ENCODE measurements around the gene TUBGCP2.

The TUBGCP2 gene

DNA sequence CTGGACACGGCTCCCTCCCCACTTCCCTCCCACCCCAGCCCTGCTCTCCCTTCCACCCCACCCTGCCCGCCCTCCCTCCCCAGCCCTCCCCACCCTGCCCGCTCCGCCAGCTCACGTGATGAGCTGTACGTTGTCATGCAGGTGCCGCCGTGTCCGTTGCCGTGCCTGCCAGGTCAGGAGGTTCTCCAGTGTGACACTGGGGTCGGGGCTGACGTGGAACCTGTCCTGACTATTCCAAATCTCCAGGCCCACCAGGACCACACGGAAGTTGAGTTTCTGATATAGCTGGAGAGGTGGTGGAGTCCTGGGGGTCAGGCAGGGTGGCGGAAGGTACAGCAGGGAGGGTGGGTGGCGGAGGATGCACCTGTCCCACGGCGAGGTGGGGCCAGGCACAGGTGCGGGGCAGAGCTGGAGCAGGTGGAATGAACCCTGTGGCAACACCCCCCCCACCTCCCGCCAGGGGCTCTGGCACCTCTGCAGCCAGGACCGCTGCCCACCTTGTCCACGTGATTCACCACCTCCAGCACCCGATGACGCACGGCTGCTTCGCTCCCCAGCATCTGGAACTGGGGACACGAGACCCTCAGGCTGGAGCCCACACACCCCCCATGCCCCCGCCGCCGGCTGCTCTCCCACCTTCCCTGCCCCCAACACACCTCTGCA lies 36.2 kb downstream of the TUBGCP2 start:
- no peak overlapping the region for H3K4me3 ChIP-seq (ENCODE audit: low read depth, low read length)
- no peak for DNase-seq (ENCODE audit: low read depth)
- TF ChIP-seq, protein P1, sequence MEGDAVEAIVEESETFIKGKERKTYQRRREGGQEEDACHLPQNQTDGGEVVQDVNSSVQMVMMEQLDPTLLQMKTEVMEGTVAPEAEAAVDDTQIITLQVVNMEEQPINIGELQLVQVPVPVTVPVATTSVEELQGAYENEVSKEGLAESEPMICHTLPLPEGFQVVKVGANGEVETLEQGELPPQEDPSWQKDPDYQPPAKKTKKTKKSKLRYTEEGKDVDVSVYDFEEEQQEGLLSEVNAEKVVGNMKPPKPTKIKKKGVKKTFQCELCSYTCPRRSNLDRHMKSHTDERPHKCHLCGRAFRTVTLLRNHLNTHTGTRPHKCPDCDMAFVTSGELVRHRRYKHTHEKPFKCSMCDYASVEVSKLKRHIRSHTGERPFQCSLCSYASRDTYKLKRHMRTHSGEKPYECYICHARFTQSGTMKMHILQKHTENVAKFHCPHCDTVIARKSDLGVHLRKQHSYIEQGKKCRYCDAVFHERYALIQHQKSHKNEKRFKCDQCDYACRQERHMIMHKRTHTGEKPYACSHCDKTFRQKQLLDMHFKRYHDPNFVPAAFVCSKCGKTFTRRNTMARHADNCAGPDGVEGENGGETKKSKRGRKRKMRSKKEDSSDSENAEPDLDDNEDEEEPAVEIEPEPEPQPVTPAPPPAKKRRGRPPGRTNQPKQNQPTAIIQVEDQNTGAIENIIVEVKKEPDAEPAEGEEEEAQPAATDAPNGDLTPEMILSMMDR (IDR thresholded peaks at IDR 0.05; ENCODE audit: low read depth, low read length, missing control alignments) = no peak
- in situ Hi-C loops (cut with HindIII; ENCODE audit: low sequenced_read_pairs) = no loop called here

DNA sequence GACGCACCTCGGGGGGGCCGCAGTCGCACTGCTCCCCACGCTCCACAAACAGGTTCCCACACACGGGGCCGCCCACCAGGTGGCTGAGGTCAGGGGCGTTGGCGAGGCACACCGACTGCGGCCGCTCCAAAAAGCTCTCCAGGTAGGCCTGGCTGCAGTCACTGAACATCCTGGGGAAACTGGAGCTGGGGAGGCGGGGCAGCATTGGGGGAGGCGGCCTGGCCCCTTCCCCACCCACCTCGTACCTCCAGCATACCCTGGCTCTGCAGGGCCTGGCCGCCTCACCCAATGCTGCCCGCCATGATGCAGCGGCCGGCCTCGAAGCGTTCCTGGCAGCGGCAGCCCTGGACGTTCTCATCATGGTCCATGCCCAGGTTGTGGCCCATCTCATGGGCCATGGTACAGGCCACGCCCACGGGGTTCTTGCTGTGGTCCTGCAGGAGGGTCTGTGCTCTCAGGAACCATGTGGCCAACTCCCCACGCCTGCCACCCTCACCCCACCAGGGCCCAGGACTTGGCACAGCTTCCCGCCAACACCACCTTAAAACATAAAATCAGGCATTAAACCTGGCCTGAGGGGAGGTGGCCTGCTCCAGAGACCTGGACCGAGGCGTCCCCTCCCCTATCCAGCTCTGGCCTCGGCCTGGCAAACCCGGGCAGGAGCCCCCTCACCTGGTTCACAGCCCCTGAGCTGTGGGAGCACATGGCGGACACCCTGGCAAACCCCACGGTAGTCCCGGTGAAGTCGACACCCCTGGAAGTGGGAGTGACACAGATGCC lies 37.0 kb downstream of the TUBGCP2 start:
- in situ Hi-C loops (cut with HindIII; ENCODE audit: low sequenced_read_pairs) = no loop called here
- TF ChIP-seq, protein P1 (IDR thresholded peaks at IDR 0.05; ENCODE audit: low read depth, low read length, missing control alignments) = no peak
- H3K4me3 ChIP-seq (ENCODE audit: low read depth, low read length) = no peak overlapping the region
- no peak for DNase-seq (ENCODE audit: low read depth)

DNA sequence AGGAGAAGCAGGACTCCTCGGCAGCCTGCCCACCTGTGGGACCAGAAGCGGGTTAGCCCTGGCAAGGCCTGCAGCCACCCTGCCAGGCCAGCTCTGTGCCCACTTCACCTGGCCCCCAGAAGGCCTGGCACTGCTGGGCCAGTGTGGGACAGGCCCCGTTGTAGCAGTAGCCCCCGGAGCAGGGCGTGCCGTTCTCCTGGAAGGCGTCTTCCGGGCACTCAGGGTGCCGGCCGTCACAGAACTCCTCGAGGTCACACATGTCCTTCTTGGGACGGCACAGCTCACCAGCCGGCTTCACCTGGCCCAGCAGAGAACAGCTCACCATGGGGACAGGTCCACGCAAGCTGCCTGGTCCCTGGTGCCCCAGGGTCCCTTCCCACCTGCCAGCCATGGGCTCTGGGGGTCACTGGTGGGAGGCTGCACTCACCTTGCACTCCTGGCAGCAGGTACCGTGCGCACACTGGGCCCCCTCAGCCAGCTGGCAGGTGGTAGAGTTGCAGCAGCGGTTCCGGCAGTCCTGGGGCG lies 37.8 kb downstream of the TUBGCP2 start:
- no peak overlapping the region for H3K4me3 ChIP-seq (ENCODE audit: low read depth, low read length)
- in situ Hi-C loops (cut with HindIII; ENCODE audit: low sequenced_read_pairs) = no loop called here
- no peak for DNase-seq (ENCODE audit: low read depth)
- TF ChIP-seq, protein P1 (IDR thresholded peaks at IDR 0.05; ENCODE audit: low read depth, low read length, missing control alignments) = no peak

DNA sequence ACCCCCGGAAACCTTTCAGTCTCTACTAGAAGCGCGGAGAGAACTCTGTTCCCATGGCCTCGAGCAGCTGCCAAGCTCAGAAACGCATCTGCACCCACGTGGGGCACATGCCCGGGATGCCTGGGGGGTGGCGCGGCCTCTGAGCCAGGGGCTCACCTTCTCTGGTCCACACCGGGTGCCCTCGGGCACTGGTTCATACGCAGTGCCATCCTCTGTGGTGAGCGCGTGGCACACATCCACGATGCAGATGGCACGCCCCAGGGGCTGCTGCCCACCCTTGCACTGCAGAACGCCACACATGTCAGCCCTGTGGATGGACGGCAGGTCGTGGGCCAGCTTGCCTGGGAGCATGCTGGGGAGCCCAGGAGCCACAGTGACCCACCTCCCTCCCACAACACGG lies 38.5 kb downstream of the TUBGCP2 start:
- TF ChIP-seq, protein P1 (IDR thresholded peaks at IDR 0.05; ENCODE audit: low read depth, low read length, missing control alignments) = no peak
- no peak for DNase-seq (ENCODE audit: low read depth)
- no peak overlapping the region for H3K4me3 ChIP-seq (ENCODE audit: low read depth, low read length)
- in situ Hi-C loops (cut with HindIII; ENCODE audit: low sequenced_read_pairs) = no loop called here

DNA sequence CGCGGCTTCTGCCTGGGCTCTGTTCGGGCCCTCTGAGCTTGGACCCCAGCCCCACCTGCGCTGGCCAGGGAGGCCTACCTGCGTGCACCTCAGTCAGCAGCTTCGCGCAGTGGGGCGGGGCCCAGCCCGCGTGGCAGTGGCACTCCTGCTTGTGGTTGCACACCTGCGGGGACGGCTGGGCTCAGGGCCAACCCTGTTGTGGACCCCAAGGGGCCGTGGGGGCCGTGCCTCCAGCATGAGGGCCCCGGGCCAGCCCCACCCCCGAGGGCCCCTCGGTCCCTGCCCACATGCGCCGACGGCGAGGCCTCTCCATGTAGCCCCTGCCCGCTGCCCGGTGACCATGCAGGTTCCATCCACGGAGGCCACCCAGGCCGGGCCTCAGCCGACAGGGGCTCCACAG lies 39.3 kb downstream of the TUBGCP2 start:
- in situ Hi-C loops (cut with HindIII; ENCODE audit: low sequenced_read_pairs) = no loop called here
- TF ChIP-seq, protein P1 (IDR thresholded peaks at IDR 0.05; ENCODE audit: low read depth, low read length, missing control alignments) = no peak
- no peak overlapping the region for H3K4me3 ChIP-seq (ENCODE audit: low read depth, low read length)
- no peak for DNase-seq (ENCODE audit: low read depth)

DNA sequence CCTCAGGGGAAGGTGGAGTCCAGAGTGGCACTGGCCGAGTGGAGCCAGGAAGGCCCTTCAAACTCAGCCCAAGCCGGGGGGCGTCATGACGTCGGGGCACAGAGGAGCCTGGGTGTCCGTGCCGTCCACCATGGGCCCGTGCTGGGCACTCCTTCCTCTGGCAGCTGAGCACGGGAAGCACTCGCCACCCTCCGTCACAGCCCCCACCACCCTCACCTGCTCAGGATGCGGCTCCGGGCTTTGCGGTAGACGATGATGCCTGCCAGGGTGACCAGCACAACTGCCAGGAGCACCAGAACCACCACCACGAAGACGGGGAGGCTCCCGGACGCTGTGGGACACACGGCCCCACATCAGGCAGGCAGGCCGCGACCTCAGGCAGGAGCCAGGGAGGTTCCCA lies 40.1 kb downstream of the TUBGCP2 start:
- no peak overlapping the region for H3K4me3 ChIP-seq (ENCODE audit: low read depth, low read length)
- in situ Hi-C loops (cut with HindIII; ENCODE audit: low sequenced_read_pairs) = no loop called here
- DNase-seq (ENCODE audit: low read depth) = no peak
- TF ChIP-seq, protein P1 (IDR thresholded peaks at IDR 0.05; ENCODE audit: low read depth, low read length, missing control alignments) = no peak
